ENCODE data around the gene HYOU1.

DNA sequence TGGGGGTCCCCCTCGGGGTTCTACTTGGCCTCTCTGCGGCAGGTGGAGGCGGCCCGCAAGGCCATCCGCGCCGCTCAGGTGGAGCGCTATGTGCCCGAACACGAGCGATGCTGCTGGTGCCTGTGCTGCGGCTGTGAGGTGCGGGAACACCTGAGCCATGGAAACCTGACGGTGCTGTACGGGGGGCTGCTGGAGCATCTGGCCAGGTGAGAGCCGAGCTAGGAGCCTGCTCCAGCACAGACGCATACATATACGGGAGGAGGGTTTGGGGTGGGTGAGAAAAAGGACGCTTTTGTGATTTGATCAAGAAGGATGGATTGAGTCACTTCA, 58.7 kb downstream of the HYOU1 start:
- TF ChIP-seq, protein P1, sequence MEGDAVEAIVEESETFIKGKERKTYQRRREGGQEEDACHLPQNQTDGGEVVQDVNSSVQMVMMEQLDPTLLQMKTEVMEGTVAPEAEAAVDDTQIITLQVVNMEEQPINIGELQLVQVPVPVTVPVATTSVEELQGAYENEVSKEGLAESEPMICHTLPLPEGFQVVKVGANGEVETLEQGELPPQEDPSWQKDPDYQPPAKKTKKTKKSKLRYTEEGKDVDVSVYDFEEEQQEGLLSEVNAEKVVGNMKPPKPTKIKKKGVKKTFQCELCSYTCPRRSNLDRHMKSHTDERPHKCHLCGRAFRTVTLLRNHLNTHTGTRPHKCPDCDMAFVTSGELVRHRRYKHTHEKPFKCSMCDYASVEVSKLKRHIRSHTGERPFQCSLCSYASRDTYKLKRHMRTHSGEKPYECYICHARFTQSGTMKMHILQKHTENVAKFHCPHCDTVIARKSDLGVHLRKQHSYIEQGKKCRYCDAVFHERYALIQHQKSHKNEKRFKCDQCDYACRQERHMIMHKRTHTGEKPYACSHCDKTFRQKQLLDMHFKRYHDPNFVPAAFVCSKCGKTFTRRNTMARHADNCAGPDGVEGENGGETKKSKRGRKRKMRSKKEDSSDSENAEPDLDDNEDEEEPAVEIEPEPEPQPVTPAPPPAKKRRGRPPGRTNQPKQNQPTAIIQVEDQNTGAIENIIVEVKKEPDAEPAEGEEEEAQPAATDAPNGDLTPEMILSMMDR (conservative IDR thresholded peaks at IDR 0.05 in 1 of 2, IDR thresholded peaks at IDR 0.05 in 1 of 2; ENCODE audit: low read depth in 1 of 2, low read length in 2 of 2): no peak
- TF ChIP-seq EZH2 (IDR thresholded peaks at IDR 0.05; ENCODE audit: low read length, missing control alignments): no peak
